Measurements from ENCODE around the gene LMAN2.

DNA sequence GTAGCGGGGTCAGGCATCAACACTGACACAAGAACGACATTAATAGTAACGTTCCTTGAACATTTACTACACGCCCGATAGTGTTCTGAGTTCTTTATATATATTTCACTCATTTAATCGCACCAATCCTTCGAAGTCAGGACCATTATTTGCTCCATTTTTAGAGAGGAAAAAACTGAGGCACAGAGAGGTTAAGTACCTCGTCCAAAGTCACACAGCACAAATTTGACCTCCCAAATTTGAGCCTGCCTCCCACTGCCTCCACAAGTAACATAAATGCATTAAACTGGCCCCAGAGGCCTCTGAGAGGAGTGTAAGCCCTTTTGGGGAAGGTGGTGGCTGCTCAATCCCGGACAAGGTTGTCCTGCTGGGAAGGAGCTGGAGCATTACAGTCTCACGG lies 12.1 kb upstream of the LMAN2 start:
- TF ChIP-seq EZH2phosphoT487 (conservative IDR thresholded peaks at IDR 0.05; ENCODE audit: low read length) = no peak
- TF ChIP-seq, protein P1, sequence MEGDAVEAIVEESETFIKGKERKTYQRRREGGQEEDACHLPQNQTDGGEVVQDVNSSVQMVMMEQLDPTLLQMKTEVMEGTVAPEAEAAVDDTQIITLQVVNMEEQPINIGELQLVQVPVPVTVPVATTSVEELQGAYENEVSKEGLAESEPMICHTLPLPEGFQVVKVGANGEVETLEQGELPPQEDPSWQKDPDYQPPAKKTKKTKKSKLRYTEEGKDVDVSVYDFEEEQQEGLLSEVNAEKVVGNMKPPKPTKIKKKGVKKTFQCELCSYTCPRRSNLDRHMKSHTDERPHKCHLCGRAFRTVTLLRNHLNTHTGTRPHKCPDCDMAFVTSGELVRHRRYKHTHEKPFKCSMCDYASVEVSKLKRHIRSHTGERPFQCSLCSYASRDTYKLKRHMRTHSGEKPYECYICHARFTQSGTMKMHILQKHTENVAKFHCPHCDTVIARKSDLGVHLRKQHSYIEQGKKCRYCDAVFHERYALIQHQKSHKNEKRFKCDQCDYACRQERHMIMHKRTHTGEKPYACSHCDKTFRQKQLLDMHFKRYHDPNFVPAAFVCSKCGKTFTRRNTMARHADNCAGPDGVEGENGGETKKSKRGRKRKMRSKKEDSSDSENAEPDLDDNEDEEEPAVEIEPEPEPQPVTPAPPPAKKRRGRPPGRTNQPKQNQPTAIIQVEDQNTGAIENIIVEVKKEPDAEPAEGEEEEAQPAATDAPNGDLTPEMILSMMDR (IDR thresholded peaks at IDR 0.05; ENCODE audit: insufficient read depth, low read length, poor library complexity, severe bottlenecking) = no peak

Data from SU-DHL-6 (cell line).